ENCODE data around the gene KRTAP10-9.
A peak's percentile ranks its signal among the peaks of the same experiment; 100 is the strongest.

KRTAP10-9 gene

GRCh38 chr21:44598061-44598460 is 28.8 kb upstream of the KRTAP10-9 start:
- TF ChIP-seq EGR1 (IDR thresholded peaks at IDR 0.05) (no peak), NFIC (IDR thresholded peaks at IDR 0.05) (no peak)

DNA sequence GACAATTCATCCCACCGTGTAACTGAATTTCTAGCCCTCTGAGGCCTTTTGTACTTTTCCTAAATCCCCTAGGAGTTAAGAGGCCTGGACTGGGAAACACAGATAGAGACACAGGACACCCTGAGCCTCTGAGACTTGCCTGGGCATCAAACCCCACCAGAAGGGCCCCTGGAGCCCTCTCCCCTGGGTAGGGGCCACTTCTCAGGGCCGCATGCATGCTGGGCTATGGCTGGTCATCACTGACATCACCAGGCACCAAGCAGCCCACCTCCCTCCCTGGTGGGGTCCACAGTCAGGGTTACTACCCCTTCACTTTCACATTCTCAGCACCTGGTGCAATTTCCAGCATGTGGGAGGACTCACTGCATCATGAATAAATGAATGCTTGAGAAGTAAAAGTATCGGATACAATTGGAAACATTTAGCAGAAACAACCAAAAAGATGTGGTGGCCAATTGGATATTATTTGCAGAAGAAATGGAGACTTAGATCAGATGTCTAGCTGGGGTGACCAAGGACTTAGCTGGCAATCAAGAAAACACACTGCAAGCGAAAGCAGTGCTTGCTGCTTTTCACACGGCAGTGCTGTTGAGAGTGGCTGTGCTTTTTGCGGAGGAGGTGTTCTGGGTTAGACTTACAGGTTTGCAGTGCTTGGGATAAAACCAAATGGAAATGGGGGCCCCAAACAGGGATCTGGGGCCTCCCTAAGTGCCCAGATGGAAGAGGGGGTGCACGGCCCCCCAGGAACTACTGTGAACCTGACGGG is 27.4 kb upstream of the KRTAP10-9 start:
- TF ChIP-seq YY1 (IDR thresholded peaks at IDR 0.05; ENCODE audit: low read depth) = no peak
- no peak for TF ChIP-seq FOXM1 (IDR thresholded peaks at IDR 0.05; ENCODE audit: borderline replicate concordance, low read depth)

- peak; percentile 56; the same call in 1 of the 2 replicates for TF ChIP-seq NFIC (IDR thresholded peaks at IDR 0.05)
Measured at GRCh38 chr21:44600118-44600978, 26.5 kb upstream of the KRTAP10-9 start, which contains the start of gene KRTAP10-7. KRTAP10-7 (plus strand) TSS chr21:44600597; CDS start chr21:44600622, 25 bp downstream.

DNA sequence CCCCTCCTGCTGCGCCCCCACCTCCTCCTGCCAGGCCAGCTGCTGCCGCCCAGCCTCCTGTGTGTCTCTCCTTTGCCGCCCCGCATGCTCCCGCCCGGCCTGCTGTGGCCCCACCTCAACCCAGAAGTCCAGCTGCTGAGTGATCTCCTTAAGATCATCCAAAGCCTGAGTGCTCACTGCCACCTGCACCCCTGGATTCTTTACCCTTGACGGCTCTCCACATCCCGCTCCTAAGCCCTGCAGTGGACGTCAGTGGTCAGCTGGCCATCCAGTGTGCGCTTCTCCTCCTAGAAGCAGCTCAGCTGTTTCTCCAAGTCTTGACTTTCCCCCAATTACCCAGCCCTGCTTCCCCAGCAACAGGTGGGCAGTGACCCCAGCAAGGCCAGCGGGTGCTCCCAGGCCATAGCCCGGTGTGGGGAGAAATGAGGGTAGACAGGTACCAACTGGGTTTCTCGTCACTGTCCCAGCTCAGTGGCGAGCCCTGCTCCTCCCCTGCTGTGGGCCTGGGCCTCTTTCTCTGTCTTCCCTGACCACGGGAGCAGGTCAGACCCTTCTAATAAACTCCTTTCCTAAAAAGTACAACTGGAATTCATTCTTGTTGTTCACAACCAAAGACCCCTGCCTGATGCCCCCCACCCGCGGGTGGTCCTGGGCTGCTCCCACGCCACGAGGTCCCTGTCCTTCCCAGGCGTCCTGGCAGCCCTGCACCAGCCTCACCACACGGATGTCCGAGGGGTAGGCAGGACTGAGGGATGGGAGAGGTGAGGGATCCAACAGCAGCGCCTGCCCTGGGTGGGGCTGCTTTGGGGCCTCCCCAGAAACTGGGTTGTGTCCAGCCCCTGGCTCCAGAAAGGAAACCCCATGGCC is 25.1 kb upstream of the KRTAP10-9 start:
- no peak for TF ChIP-seq CREB1 (IDR thresholded peaks at IDR 0.05; ENCODE audit: low read depth)
- TF ChIP-seq TAF1 (IDR thresholded peaks at IDR 0.05; ENCODE audit: low read depth) = no peak
- no peak for TF ChIP-seq MAX (IDR thresholded peaks at IDR 0.05)
- no peak for TF ChIP-seq TCF12 (IDR thresholded peaks at IDR 0.05; ENCODE audit: low read depth)
- TF ChIP-seq EP300 (IDR thresholded peaks at IDR 0.05; ENCODE audit: borderline replicate concordance) = no peak

- TF ChIP-seq EGR1 (IDR thresholded peaks at IDR 0.05) (no peak), MAX (IDR thresholded peaks at IDR 0.05) (no peak), USF1 (IDR thresholded peaks at IDR 0.05) (peak; percentile 52; the same call in 1 of the 2 replicates)
Measured at GRCh38 chr21:44602463-44602850, 24.4 kb upstream of the KRTAP10-9 start.

DNA sequence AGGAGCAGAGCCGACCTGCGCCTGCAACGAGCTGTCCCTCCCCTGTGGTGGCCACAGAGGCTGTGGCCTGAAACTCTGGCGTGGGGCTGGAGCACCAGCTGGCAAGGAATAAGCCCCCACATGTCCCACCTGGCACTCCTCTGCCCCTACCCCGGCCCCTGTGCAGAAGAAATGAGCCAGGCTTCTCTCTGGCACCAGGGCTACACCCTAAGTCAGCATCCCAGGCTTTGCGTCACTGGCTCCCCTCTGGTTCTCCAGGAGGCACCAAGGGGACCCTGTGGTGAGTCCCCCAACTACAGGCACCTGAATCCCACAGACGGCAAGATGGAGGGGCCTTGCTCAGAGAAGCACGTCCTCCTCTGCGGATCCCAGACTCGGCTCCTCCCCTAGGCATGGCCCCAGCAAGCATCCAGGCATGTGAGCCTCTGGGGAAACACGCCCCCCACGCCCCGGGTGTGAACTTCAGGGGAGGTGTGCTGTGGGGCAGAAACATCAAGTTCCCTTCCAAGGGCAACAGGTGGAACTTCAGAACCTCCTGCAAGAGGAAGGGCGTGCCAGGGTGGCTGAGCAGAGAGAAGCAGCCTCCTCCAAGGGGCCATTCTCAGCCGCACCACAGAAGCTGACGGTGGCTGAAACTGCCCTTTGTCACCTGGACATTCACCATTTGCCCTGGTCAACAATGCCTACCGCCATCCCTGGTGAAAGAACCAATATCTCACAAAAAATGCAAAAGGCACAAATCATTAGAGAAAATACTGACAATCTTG is 23.6 kb upstream of the KRTAP10-9 start:
- TF ChIP-seq FOXM1 (IDR thresholded peaks at IDR 0.05; ENCODE audit: borderline replicate concordance, low read depth) (no peak), EP300 (IDR thresholded peaks at IDR 0.05; ENCODE audit: borderline replicate concordance) (no peak), YY1 (IDR thresholded peaks at IDR 0.05; ENCODE audit: low read depth) (no peak), TCF12 (IDR thresholded peaks at IDR 0.05; ENCODE audit: low read depth) (no peak), TAF1 (IDR thresholded peaks at IDR 0.05; ENCODE audit: low read depth) (no peak), ZBTB7A (IDR thresholded peaks at IDR 0.05; ENCODE audit: low read depth) (no peak)
- TF ChIP-seq, protein P1, sequence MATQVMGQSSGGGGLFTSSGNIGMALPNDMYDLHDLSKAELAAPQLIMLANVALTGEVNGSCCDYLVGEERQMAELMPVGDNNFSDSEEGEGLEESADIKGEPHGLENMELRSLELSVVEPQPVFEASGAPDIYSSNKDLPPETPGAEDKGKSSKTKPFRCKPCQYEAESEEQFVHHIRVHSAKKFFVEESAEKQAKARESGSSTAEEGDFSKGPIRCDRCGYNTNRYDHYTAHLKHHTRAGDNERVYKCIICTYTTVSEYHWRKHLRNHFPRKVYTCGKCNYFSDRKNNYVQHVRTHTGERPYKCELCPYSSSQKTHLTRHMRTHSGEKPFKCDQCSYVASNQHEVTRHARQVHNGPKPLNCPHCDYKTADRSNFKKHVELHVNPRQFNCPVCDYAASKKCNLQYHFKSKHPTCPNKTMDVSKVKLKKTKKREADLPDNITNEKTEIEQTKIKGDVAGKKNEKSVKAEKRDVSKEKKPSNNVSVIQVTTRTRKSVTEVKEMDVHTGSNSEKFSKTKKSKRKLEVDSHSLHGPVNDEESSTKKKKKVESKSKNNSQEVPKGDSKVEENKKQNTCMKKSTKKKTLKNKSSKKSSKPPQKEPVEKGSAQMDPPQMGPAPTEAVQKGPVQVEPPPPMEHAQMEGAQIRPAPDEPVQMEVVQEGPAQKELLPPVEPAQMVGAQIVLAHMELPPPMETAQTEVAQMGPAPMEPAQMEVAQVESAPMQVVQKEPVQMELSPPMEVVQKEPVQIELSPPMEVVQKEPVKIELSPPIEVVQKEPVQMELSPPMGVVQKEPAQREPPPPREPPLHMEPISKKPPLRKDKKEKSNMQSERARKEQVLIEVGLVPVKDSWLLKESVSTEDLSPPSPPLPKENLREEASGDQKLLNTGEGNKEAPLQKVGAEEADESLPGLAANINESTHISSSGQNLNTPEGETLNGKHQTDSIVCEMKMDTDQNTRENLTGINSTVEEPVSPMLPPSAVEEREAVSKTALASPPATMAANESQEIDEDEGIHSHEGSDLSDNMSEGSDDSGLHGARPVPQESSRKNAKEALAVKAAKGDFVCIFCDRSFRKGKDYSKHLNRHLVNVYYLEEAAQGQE (IDR thresholded peaks at IDR 0.05; ENCODE audit: low read depth) = no peak

DNA sequence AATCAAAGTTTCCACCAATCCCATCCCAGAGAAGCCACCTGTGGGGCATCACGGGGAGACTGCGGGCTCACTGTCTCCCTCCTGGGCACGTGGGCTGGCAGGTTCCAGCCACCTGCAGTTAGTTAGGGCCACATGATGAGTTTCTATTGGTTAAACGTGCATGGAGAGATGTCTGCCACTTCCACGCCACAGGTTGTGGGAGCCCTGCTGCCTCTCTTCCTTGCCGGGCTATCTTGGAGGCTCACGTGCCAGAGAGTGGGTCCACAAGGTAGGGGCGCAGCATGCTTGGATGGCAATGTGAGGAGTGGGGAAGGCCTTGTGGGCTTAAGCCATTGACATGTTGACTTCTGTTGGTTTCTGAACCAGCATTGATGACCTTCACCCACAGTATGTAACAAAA is 23.0 kb upstream of the KRTAP10-9 start:
- TF ChIP-seq TAF1 (IDR thresholded peaks at IDR 0.05; ENCODE audit: low read depth) (no peak), TEAD4 (IDR thresholded peaks at IDR 0.05) (no peak), ZBTB7A (IDR thresholded peaks at IDR 0.05; ENCODE audit: low read depth) (no peak), MAX (IDR thresholded peaks at IDR 0.05) (no peak), EGR1 (IDR thresholded peaks at IDR 0.05) (no peak), NFIC (IDR thresholded peaks at IDR 0.05) (no peak), CEBPB (IDR thresholded peaks at IDR 0.05) (no peak)

DNA sequence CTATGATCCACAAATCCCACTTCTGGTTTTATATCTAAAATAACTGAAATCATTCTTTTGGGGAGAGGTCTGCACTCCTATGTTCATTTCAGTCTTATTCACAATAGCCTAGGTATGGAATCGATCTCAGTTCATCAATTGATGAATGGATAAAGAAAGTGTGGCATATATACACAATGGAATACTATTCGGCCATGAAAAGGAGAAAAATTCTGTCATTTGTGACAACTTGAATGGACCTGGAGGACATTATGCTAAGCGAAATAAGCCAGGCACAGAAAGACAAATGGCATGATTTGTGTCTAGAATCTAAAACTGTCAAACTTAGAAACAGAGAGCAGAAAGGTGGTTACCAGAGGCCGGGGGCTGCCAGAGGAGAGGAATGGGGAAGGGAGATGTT is 20.4 kb upstream of the KRTAP10-9 start:
- no peak for TF ChIP-seq TCF12 (IDR thresholded peaks at IDR 0.05; ENCODE audit: low read depth)
- no peak for TF ChIP-seq EGR1 (IDR thresholded peaks at IDR 0.05)
- TF ChIP-seq RAD21 (IDR thresholded peaks at IDR 0.05; ENCODE audit: low read depth) = no peak
- TF ChIP-seq CREB1 (IDR thresholded peaks at IDR 0.05; ENCODE audit: low read depth) = no peak
- TF ChIP-seq TEAD4 (IDR thresholded peaks at IDR 0.05) = no peak
- TF ChIP-seq, protein P1 (IDR thresholded peaks at IDR 0.05; ENCODE audit: low read depth) = no peak
